ENCODE results near the gene LNX2.
A peak's percentile ranks its signal among the peaks of the same experiment; 100 is the strongest.

The LNX2 gene

GRCh38 chr13:27620377-27621115, at the start of gene LNX2:
Gene LNX2 (minus strand): TSS chr13:27620529. CDS start chr13:27581703, 38,826 bp downstream.
- peak; percentile 90 for DNase-seq (ENCODE audit: low read depth)

GRCh38 chr13:27667946-27668345, 47.6 kb upstream of the LNX2 start:
- no peak for DNase-seq (ENCODE audit: low read depth)

- no peak for DNase-seq (ENCODE audit: low read depth)
Observed at GRCh38 chr13:27666951-27667350, 46.6 kb upstream of the LNX2 start.

GRCh38 chr13:27665761-27666160, 45.4 kb upstream of the LNX2 start:
- no peak for DNase-seq (ENCODE audit: low read depth)

- no peak for DNase-seq (ENCODE audit: low read depth)
Observed at GRCh38 chr13:27665333-27665732, 45.0 kb upstream of the LNX2 start.

GRCh38 chr13:27663947-27664346, 43.6 kb upstream of the LNX2 start:
- no peak for DNase-seq (ENCODE audit: low read depth)

- no peak for DNase-seq (ENCODE audit: low read depth)
Observed at GRCh38 chr13:27662738-27663470, 42.6 kb upstream of the LNX2 start.

GRCh38 chr13:27661017-27661416, 40.7 kb upstream of the LNX2 start:
- DNase-seq (ENCODE audit: low read depth), result no peak

GRCh38 chr13:27660511-27660910, 40.2 kb upstream of the LNX2 start:
- no peak for DNase-seq (ENCODE audit: low read depth)

GRCh38 chr13:27659145-27659865, 39.0 kb upstream of the LNX2 start:
- DNase-seq (ENCODE audit: low read depth), result no peak

GRCh38 chr13:27658546-27658945, 38.2 kb upstream of the LNX2 start:
- no peak for DNase-seq (ENCODE audit: low read depth)

GRCh38 chr13:27657724-27658123, 37.4 kb upstream of the LNX2 start:
- no peak for DNase-seq (ENCODE audit: low read depth)

GRCh38 chr13:27654816-27655215, 34.5 kb upstream of the LNX2 start:
- DNase-seq (ENCODE audit: low read depth), result no peak

GRCh38 chr13:27654059-27654458, 33.7 kb upstream of the LNX2 start:
- DNase-seq (ENCODE audit: low read depth), result no peak

GRCh38 chr13:27650312-27650711, 30.0 kb upstream of the LNX2 start:
- DNase-seq (ENCODE audit: low read depth), result no peak

GRCh38 chr13:27644302-27644701, 24.0 kb upstream of the LNX2 start:
- no peak for DNase-seq (ENCODE audit: low read depth)

GRCh38 chr13:27643334-27644132, 23.2 kb upstream of the LNX2 start:
- no peak for DNase-seq (ENCODE audit: low read depth)

GRCh38 chr13:27641711-27642502, 21.6 kb upstream of the LNX2 start:
- DNase-seq (ENCODE audit: low read depth), result no peak

- no peak for DNase-seq (ENCODE audit: low read depth)
Observed at GRCh38 chr13:27639186-27639585, 18.9 kb upstream of the LNX2 start.

GRCh38 chr13:27638521-27638920, 18.2 kb upstream of the LNX2 start:
- DNase-seq (ENCODE audit: low read depth), result no peak

- no peak for DNase-seq (ENCODE audit: low read depth)
Observed at GRCh38 chr13:27638001-27638400, 17.7 kb upstream of the LNX2 start.
